ENCODE measurements around the gene DEPDC5.

Gene DEPDC5

DNA sequence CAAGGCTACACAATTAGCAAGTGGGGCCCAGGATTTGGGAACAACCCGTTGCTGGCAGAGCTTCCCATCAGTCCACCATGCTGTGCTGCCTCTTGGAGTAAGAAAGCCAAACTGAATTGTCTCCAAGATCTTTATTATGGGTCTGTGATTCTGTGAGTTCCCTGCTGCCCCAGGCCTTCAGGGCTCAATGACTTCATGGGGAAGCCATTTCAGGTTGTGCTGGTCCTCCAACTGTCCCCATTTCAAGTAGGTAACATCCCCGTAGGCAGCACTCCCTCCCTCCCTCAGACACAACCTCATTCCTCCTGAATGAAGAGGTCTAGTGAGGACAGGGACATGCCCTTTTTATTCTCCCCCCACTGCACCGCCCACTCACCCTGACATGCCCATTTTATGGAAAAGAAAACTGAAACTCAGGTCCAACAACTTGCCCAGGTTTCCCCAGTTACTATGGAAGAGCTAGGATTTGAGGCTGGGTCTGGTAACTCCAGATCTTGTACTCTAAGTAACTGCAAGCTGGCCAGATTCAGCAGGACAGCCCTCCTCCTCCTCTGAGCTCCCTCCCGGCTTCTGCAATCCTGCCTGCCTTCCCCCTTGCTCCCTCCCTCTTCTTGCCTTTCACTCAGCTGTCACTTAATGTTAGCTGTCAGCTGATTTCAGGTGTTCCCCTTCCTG, 182.3 kb downstream of the DEPDC5 start:
- TF ChIP-seq MYC (IDR thresholded peaks at IDR 0.05; ENCODE audit: low read depth, low read length) = no peak
- TF ChIP-seq POLR2A (IDR thresholded peaks at IDR 0.05; ENCODE audit: extremely low read depth, insufficient read length) = no peak
- TF ChIP-seq, protein P1, sequence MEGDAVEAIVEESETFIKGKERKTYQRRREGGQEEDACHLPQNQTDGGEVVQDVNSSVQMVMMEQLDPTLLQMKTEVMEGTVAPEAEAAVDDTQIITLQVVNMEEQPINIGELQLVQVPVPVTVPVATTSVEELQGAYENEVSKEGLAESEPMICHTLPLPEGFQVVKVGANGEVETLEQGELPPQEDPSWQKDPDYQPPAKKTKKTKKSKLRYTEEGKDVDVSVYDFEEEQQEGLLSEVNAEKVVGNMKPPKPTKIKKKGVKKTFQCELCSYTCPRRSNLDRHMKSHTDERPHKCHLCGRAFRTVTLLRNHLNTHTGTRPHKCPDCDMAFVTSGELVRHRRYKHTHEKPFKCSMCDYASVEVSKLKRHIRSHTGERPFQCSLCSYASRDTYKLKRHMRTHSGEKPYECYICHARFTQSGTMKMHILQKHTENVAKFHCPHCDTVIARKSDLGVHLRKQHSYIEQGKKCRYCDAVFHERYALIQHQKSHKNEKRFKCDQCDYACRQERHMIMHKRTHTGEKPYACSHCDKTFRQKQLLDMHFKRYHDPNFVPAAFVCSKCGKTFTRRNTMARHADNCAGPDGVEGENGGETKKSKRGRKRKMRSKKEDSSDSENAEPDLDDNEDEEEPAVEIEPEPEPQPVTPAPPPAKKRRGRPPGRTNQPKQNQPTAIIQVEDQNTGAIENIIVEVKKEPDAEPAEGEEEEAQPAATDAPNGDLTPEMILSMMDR (IDR thresholded peaks at IDR 0.05; ENCODE audit: low read depth, low read length) = no peak
- TF ChIP-seq, protein P2, sequence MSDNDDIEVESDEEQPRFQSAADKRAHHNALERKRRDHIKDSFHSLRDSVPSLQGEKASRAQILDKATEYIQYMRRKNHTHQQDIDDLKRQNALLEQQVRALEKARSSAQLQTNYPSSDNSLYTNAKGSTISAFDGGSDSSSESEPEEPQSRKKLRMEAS (IDR thresholded peaks at IDR 0.05; ENCODE audit: low read depth, low read length) = no peak
- no peak overlapping the region for H3K4me3 ChIP-seq (ENCODE audit: low read depth, low read length)
- no peak for DNase-seq (ENCODE audit: low read depth)

GRCh38 chr22:31937341-31937740, 183.5 kb downstream of the DEPDC5 start:
- TF ChIP-seq, protein P1 (IDR thresholded peaks at IDR 0.05; ENCODE audit: low read depth, low read length) = no peak
- TF ChIP-seq POLR2A (IDR thresholded peaks at IDR 0.05; ENCODE audit: extremely low read depth, insufficient read length) (no peak), MYC (IDR thresholded peaks at IDR 0.05; ENCODE audit: low read depth, low read length) (no peak)
- TF ChIP-seq, protein P2 (IDR thresholded peaks at IDR 0.05; ENCODE audit: low read depth, low read length) = no peak
- no peak for DNase-seq (ENCODE audit: low read depth)
- H3K4me3 ChIP-seq (ENCODE audit: low read depth, low read length) = no peak overlapping the region

GRCh38 chr22:31938296-31938695, 184.5 kb downstream of the DEPDC5 start:
- H3K4me3 ChIP-seq (ENCODE audit: low read depth, low read length) = no peak overlapping the region
- TF ChIP-seq POLR2A (IDR thresholded peaks at IDR 0.05; ENCODE audit: extremely low read depth, insufficient read length) = no peak
- TF ChIP-seq MYC (IDR thresholded peaks at IDR 0.05; ENCODE audit: low read depth, low read length) = no peak
- TF ChIP-seq, protein P2 (IDR thresholded peaks at IDR 0.05; ENCODE audit: low read depth, low read length) = no peak
- TF ChIP-seq, protein P1 (IDR thresholded peaks at IDR 0.05; ENCODE audit: low read depth, low read length) = no peak
- no peak for DNase-seq (ENCODE audit: low read depth)

DNA sequence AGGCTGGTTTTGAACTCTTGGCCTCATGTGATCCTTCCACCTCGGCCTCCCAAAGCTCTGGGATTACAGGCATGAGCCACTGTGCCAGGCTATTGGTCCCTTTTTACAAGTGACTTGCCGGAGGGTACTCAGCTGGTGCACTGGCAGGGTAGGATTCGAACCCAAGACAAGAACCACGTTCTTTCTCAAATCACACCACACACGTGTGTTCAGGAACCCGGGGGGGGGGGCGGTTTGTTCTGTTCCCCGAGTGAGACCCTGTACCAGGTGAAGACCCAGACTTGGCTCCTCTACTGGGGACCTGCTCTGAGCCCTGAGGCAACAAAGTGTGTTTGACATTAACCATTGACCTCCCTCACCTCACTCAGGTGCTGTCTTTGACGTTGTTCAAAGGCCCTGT, 186.7 kb downstream of the DEPDC5 start:
- no peak for TF ChIP-seq MYC (IDR thresholded peaks at IDR 0.05; ENCODE audit: low read depth, low read length)
- TF ChIP-seq POLR2A (IDR thresholded peaks at IDR 0.05; ENCODE audit: extremely low read depth, insufficient read length) = no peak
- TF ChIP-seq, protein P1 (IDR thresholded peaks at IDR 0.05; ENCODE audit: low read depth, low read length) = no peak
- TF ChIP-seq, protein P2 (IDR thresholded peaks at IDR 0.05; ENCODE audit: low read depth, low read length) = no peak
- no peak for DNase-seq (ENCODE audit: low read depth)
- H3K4me3 ChIP-seq (ENCODE audit: low read depth, low read length) = no peak overlapping the region

- TF ChIP-seq, protein P1 (IDR thresholded peaks at IDR 0.05; ENCODE audit: low read depth, low read length) = no peak
- TF ChIP-seq, protein P2 (IDR thresholded peaks at IDR 0.05; ENCODE audit: low read depth, low read length) = no peak
- TF ChIP-seq POLR2A (IDR thresholded peaks at IDR 0.05; ENCODE audit: extremely low read depth, insufficient read length) (no peak), MYC (IDR thresholded peaks at IDR 0.05; ENCODE audit: low read depth, low read length) (no peak)
- no peak for DNase-seq (ENCODE audit: low read depth)
- H3K4me3 ChIP-seq (ENCODE audit: low read depth, low read length) = no peak overlapping the region
Measured at GRCh38 chr22:31942091-31942490, 188.3 kb downstream of the DEPDC5 start.

All from NB4 (cell line).